Fibroblast of villous mesenchyme (primary cell): ENCODE data around the gene LCE4A. TPM values are rescaled to one million over a fixed set of nuclear protein-coding genes. Genes with fewer than 3 reads are reported as not detected.
A peak's percentile ranks its signal among the peaks of the same experiment; 100 is the strongest.

Source experiments
- DNase-seq: peaks from one replicate; pipeline ENCODE4 v3.0.0-alpha.2; 2010; ENCODE audit warnings: low read depth
- H3K4me3 ChIP-seq: 2 replicates; pipeline ENCODE4 v1.5.1; 2011; ENCODE audit warnings: low read depth, mild to moderate bottlenecking, low read length
- CTCF ChIP-seq: IDR thresholded peaks from 2 replicates; pipeline ENCODE4 v1.5.1; 2012; ENCODE audit warnings: low read depth, mild to moderate bottlenecking, low read length; ENCODE audit not compliant: insufficient read depth
- total RNA-seq: library from RNA; depleted of rRNA; stranded (reverse); fragments of >200 nt; gene quantifications from 2 replicates; pipeline ENCODE4 v1.2.3, GENCODE V29; 2012

LCE4A gene
- total RNA-seq, 1 donor = not detected

GRCh38 chr1:152745765-152746444 is 37.9 kb downstream of the LCE4A start:
- H3K4me3 ChIP-seq = no peak overlapping the region
- TF ChIP-seq CTCF = no peak
- no peak for DNase-seq

GRCh38 chr1:152747831-152748230 is 39.9 kb downstream of the LCE4A start:
- DNase-seq = no peak
- TF ChIP-seq CTCF = no peak

GRCh38 chr1:152752225-152752624 is 44.3 kb downstream of the LCE4A start:
- DNase-seq = peak; percentile 34
- no peak overlapping the region for H3K4me3 ChIP-seq
- no peak for TF ChIP-seq CTCF

More at GRCh38 chr1:152747831-152748230, 39.9 kb downstream of the LCE4A start:
- H3K4me3 ChIP-seq = no peak overlapping the region

- DNase-seq = no peak
- H3K4me3 ChIP-seq = no peak overlapping the region
- no peak for TF ChIP-seq CTCF
Measured at GRCh38 chr1:152753586-152753985, 45.6 kb downstream of the LCE4A start.

- no peak for TF ChIP-seq CTCF
- no peak overlapping the region for H3K4me3 ChIP-seq
- no peak for DNase-seq
Measured at GRCh38 chr1:152756872-152757271, 48.9 kb downstream of the LCE4A start.

GRCh38 chr1:152757747-152758146 is 49.8 kb downstream of the LCE4A start, which contains the start of gene KPRP:
KPRP (plus strand) TSS chr1:152758025; CDS start chr1:152759589, 1,564 bp downstream.
- no peak for TF ChIP-seq CTCF
- H3K4me3 ChIP-seq = no peak within 1 kb of the TSS
- no peak for DNase-seq

- no peak for TF ChIP-seq CTCF
- no peak overlapping the region for H3K4me3 ChIP-seq
- no peak for DNase-seq
Measured at GRCh38 chr1:152758636-152759035, 50.7 kb downstream of the LCE4A start.
